ENCODE results near the gene CACNA2D3.

DNA sequence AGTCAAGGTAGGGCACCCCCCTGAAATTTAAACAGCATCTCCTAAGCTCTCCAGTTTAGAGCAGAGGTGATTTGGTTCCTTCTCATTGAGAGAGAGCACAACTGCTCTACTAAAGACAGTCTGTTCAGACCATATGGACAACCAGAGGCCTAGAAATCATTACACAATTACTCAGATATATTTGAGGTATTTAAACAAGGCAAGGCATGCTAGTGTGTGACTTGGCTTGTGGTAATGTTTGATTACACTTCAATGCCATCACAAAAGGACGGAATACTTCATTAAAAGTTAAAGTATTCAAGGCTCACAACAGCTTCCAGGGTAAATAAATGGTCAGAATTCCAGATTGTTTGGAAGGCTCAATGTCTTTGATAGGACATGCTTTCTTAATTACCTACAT lies 695.3 kb downstream of the CACNA2D3 start:
- TF ChIP-seq CTCF (conservative IDR thresholded peaks at IDR 0.05; ENCODE audit: low read length) = no peak
- TF ChIP-seq EZH2phosphoT487 (IDR thresholded peaks at IDR 0.05; ENCODE audit: borderline replicate concordance, low read depth, low read length) = no peak
